ENCODE measurements around the gene OR2V2. TPM values are rescaled to one million over a fixed set of nuclear protein-coding genes. Genes with fewer than 3 reads are reported as not detected.
A peak's percentile ranks its signal among the peaks of the same experiment; 100 is the strongest.
"Not testable (repeated sequence)": the region's sequence is repeated elsewhere in the genome, so short reads cannot be mapped to it uniquely, and the experiment has no call there.

Gene OR2V2, protein sequence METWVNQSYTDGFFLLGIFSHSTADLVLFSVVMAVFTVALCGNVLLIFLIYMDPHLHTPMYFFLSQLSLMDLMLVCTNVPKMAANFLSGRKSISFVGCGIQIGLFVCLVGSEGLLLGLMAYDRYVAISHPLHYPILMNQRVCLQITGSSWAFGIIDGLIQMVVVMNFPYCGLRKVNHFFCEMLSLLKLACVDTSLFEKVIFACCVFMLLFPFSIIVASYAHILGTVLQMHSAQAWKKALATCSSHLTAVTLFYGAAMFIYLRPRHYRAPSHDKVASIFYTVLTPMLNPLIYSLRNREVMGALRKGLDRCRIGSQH
- not detected for total RNA-seq
- under 1 TPM in 1 of 2 donors, not detected in 1; 0.06 TPM for polyA plus RNA-seq (ENCODE audit: insufficient read length in 2 of 2)
- long read RNA-seq, donor 1, result 0 reads
- long read RNA-seq, donor 2, result 0 reads
- long read RNA-seq, donor 3, result 0 reads
- long read RNA-seq, donor 4, result 0 reads

DNA sequence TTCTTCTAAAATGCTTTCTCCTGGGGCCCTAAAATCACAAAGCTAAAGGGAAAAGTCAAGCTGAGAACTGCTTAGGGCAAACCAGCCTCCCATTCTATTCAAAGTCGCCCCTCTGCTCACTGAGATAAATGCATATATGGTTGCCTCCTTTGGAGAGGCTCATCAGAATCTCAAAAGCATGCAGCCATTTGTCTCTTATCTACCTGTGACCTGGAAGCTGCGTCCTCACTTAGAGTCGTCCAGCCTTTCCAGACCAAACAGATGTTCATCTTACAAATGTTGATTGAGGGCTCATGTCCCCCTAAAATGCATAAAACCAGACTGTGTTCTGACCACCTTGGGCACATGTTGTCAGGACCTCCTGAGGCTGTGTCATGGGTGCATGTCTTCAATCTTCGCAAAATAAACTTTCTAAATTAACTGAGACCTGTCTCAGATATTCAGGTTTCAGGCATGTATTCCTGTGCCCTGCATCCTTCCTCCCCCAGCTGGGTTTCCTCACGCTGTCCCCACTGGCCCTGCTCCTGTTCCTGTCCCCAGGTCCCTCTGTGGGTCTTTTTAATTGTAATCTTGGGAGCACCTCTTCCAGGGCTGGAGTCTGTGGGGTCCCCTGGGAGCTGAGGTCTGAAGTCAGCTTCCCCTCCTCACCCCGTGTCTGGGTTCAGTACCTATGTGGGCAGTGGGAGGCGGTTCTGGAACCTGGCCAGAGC is at the start of gene OR2V2:
Gene OR2V2 (plus strand): TSS at position 660 of the 710 bp plus-strand sequence. CDS start 7,357 bp downstream, outside the sequence.
- H3K36me3 ChIP-seq (ENCODE audit: control insufficient read depth, insufficient read depth, low read length); H3K27me3 ChIP-seq (ENCODE audit: control insufficient read depth, insufficient read depth, low read length); H3K9me3 ChIP-seq (ENCODE audit: control insufficient read depth, insufficient read depth, low read length); H3K27ac ChIP-seq (ENCODE audit: low read depth, low read length); H3K4me1 ChIP-seq (ENCODE audit: control insufficient read depth, insufficient read depth, low read length); DNase-seq (ENCODE audit: low read depth in 4 of 6, low spot score in 6 of 6); H3K4me3 ChIP-seq (ENCODE audit: low read depth, low read length): not testable (repeated sequence)
- 47% methylated on average over 4 of the region's 7 CpGs for WGBS (ENCODE audit: insufficient coverage)

DNA sequence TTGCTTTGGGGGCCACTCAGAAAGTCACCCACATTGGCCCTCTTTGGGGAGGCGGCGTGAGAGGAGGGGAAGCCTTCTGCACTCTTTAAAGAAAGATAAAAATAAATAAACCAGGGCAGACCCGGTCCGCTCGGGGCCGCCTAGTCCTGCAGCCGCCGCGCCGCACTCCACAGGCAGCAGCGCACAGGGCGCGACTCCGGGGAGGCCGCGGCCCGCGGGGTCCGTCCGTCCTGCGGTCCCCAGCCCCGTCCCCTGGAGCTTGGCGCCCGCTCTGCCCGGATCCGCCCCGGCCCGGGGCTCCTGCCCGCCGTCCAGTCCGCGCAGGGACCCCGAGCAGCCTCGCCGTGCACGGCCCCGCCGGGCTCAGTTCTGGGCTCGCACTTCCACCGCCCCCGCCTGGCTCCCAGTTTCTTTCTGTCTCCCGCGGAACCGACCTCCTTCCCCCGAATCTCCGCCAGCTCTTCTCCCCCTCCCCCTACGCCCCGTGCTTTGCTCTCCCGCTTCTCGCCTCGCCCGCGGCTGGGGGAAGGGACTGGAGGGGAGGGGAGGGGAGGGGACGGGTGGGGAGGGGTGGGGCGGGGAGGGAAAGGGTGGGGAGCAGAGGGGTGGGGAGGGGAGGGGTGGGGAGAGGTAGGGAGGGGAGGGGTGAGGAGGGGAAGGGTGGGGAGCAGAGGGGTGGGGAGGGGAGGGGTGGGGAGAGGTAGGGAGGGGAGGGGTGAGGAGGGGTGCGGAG is 49.5 kb upstream of the OR2V2 start:
- no CpG with 5 or more reads among the region's 56 CpGs for WGBS (ENCODE audit: insufficient coverage)
- not testable (repeated sequence) for H3K27ac ChIP-seq (ENCODE audit: low read depth, low read length); H3K9me3 ChIP-seq (ENCODE audit: control insufficient read depth, insufficient read depth, low read length); H3K36me3 ChIP-seq (ENCODE audit: control insufficient read depth, insufficient read depth, low read length); DNase-seq (ENCODE audit: low read depth in 4 of 6, low spot score in 6 of 6); H3K4me3 ChIP-seq (ENCODE audit: low read depth, low read length); H3K4me1 ChIP-seq (ENCODE audit: control insufficient read depth, insufficient read depth, low read length)
- peaks cover 19% of the 10 kb centered on the region for H3K27me3 ChIP-seq (ENCODE audit: control insufficient read depth, insufficient read depth, low read length)

DNA sequence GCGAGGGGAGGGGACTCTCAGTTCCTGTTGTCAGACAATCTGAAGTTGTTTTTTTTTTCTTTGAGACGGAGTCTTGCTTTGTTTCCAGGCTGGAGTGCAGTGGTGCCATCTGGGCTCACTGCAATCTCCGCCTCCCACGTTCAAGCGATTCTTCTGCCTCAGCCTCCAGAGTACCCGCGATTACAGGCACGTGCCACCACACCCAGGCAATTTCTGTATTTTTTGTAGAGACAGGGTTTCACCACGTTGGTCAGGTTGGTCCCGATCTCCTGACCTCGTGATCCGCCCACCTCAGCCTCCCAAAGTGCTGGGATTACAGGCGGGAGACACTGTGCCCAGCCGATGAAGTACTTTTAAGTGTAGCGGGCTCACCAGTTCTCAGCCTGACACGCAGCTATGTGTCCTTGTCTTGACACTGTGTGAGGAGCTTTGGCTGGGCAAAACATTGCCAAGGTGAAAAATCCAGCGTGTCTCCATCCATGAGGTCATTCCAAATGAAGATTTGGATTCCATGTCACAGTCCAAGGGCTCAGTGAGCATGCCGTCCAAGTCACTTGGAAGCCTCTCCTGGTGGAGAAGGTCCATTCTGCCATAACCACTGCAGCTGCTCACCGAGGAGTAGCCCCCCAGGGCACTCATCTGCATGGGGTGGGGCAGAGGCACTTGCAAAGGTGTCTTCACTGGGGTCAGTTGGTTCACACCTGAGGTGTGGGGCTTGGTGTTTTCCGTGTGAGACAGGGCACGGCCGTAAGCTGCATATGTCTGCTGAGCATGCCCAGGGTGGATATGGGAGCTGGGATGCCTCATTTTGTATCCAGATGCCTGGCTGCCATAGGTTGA is 48.4 kb upstream of the OR2V2 start:
- no peak overlapping the region for H3K27ac ChIP-seq (ENCODE audit: low read depth, low read length)
- no peaks in the 10 kb centered on the region for H3K9me3 ChIP-seq (ENCODE audit: control insufficient read depth, insufficient read depth, low read length)
- WGBS (ENCODE audit: insufficient coverage), result 31% methylated on average over 19 of the region's 22 CpGs
- H3K4me1 ChIP-seq (ENCODE audit: control insufficient read depth, insufficient read depth, low read length), result peaks cover 5% of the 10 kb centered on the region
- peaks cover 19% of the 10 kb centered on the region for H3K27me3 ChIP-seq (ENCODE audit: control insufficient read depth, insufficient read depth, low read length)
- DNase-seq (ENCODE audit: low read depth in 4 of 6, low spot score in 6 of 6), result no peak
- H3K36me3 ChIP-seq (ENCODE audit: control insufficient read depth, insufficient read depth, low read length), result no peaks in the 10 kb centered on the region
- H3K4me3 ChIP-seq (ENCODE audit: low read depth, low read length), result no peak overlapping the region

DNA sequence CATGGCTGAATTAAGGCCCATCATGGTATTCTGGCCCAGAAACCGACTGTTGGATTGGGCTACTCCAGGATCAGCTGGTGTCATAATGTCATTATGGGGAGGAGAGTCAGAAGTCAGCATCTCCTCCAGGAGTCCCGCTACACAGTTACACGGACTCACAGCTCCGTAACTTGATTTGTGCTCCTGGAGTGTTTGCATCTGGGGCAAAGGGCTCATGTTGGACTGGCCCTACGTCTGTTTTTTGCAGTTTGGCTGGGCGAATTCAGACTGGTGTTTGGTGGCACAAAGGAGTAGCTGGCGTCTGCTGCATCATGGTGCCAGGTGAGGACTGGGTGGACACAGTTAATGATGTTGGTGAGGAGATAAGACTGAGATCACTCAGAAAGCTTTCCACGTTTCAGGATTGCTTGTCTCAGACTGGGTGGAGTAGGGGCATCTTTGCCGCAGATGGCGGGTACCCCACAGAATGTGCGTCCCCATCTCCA is 47.7 kb upstream of the OR2V2 start:
- H3K27ac ChIP-seq (ENCODE audit: low read depth, low read length), result no peak overlapping the region
- H3K36me3 ChIP-seq (ENCODE audit: control insufficient read depth, insufficient read depth, low read length), result no peaks in the 10 kb centered on the region
- WGBS (ENCODE audit: insufficient coverage), result 64% methylated on average over 9 of the region's 11 CpGs
- H3K9me3 ChIP-seq (ENCODE audit: control insufficient read depth, insufficient read depth, low read length), result no peaks in the 10 kb centered on the region
- H3K4me3 ChIP-seq (ENCODE audit: low read depth, low read length), result no peak overlapping the region
- H3K27me3 ChIP-seq (ENCODE audit: control insufficient read depth, insufficient read depth, low read length), result peaks cover 25% of the 10 kb centered on the region
- peaks cover 5% of the 10 kb centered on the region for H3K4me1 ChIP-seq (ENCODE audit: control insufficient read depth, insufficient read depth, low read length)
- DNase-seq (ENCODE audit: low read depth in 4 of 6, low spot score in 6 of 6), result no peak

DNA sequence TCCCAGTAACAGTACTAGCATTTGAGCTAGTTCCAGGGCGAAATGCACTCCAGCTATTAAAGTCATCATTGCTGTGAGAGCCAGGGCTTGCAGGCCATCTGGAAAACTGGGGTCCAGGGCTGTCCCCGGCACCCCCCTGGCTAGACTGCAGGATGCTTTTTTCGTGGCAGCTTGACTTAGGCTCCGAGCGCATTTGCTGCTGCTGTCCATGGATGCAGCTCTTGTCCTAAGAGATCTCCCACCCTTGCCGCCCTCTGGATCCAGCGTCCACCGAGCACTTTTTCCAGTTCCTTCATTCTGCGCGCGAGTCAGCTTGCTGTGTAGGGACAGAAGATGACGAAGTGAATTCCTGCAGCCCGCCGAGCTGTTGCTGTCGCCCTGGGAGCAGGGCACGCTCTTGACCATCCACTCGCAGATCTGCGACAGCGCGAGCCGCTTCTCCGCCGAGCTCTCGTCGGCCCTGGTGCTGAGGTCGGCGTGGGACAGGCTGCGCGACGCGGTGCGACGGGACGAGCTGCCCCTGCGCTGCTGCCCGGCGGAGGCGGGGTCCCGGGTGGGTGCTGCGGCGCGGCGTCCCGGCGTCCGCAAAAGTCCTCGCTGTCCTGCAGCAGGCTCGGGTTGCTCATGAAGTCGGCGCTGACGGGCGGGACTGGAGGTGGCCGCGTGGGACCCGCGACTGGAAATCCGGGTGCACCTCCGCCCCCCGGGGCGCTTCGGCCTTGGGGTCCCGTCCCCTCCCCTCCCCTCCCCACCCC is 47.1 kb upstream of the OR2V2 start:
- Histone ChIP-seq H3K36me3 (ENCODE audit: control insufficient read depth, insufficient read depth, low read length) (no peaks in the 10 kb centered on the region), H3K9me3 (ENCODE audit: control insufficient read depth, insufficient read depth, low read length) (no peaks in the 10 kb centered on the region), H3K4me3 (ENCODE audit: low read depth, low read length) (no peak overlapping the region), H3K27ac (ENCODE audit: low read depth, low read length) (no peak overlapping the region), H3K4me1 (ENCODE audit: control insufficient read depth, insufficient read depth, low read length) (peaks cover 5% of the 10 kb centered on the region), H3K27me3 (ENCODE audit: control insufficient read depth, insufficient read depth, low read length) (peaks cover 29% of the 10 kb centered on the region)
- WGBS (ENCODE audit: insufficient coverage), result 3% methylated on average over 49 of the region's 62 CpGs
- peak in 1 of 6 donors; percentile 10 for DNase-seq (ENCODE audit: low read depth in 4 of 6, low spot score in 6 of 6)

DNA sequence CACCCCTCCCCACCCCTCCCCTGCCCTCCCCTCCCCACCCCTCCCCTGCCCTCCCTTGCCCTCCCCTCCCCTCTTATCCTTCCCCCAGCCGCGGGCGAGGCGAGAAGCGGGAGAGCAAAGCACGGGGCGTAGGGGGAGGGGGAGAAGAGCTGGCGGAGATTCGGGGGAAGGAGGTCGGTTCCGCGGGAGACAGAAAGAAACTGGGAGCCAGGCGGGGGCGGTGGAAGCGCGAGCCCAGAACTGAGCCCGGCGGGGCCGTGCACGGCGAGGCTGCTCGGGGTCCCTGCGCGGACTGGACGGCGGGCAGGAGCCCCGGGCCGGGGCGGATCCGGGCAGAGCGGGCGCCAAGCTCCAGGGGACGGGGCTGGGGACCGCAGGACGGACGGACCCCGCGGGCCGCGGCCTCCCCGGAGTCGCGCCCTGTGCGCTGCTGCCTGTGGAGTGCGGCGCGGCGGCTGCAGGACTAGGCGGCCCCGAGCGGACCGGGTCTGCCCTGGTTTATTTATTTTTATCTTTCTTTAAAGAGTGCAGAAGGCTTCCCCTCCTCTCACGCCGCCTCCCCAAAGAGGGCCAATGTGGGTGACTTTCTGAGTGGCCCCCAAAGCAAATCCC is 46.2 kb upstream of the OR2V2 start:
- H3K4me1 ChIP-seq (ENCODE audit: control insufficient read depth, insufficient read depth, low read length); H3K4me3 ChIP-seq (ENCODE audit: low read depth, low read length); DNase-seq (ENCODE audit: low read depth in 4 of 6, low spot score in 6 of 6); H3K9me3 ChIP-seq (ENCODE audit: control insufficient read depth, insufficient read depth, low read length); H3K27ac ChIP-seq (ENCODE audit: low read depth, low read length); H3K36me3 ChIP-seq (ENCODE audit: control insufficient read depth, insufficient read depth, low read length): not testable (repeated sequence)
- no CpG with 5 or more reads among the region's 54 CpGs for WGBS (ENCODE audit: insufficient coverage)
- peaks cover 36% of the 10 kb centered on the region for H3K27me3 ChIP-seq (ENCODE audit: control insufficient read depth, insufficient read depth, low read length)

DNA sequence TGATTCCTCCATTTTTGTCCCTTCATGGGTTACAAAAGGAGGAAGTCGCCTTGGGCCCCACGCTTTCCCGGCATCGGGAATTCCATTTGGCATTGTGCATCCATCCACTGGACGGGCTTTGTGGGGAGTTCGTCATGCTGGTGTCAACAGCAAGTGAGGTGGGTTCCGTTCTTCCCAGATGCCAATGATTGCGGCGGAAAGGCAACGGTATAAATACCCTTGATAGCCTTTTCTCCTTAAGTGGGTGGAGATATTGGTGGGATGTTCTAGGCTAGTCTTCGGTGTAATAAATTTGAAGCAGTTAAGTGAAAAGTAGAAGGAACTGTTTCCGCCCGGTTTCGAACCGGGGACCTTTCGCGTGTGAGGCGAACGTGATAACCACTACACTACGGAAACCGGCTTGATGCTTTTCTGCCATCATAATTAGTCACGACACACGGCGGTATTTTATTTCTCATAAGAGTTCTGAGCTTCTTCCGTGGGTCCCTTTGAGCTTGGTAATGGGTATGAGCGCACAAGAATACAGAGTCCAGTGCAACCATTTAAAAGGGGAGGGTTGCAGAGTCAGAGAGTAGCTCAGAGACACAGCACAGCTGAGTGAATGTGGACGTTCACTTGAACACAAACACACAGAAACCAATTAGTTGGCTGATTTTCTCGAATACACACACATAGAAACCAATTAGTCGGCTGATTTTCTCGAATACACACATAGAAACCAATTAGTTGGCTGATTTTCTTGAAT is 45.3 kb upstream of the OR2V2 start:
- not testable (repeated sequence) for H3K27ac ChIP-seq (ENCODE audit: low read depth, low read length); H3K4me3 ChIP-seq (ENCODE audit: low read depth, low read length); H3K36me3 ChIP-seq (ENCODE audit: control insufficient read depth, insufficient read depth, low read length); H3K9me3 ChIP-seq (ENCODE audit: control insufficient read depth, insufficient read depth, low read length); DNase-seq (ENCODE audit: low read depth in 4 of 6, low spot score in 6 of 6); H3K4me1 ChIP-seq (ENCODE audit: control insufficient read depth, insufficient read depth, low read length)
- no CpG with 5 or more reads among the region's 30 CpGs for WGBS (ENCODE audit: insufficient coverage)
- H3K27me3 ChIP-seq (ENCODE audit: control insufficient read depth, insufficient read depth, low read length), result peaks cover 41% of the 10 kb centered on the region

DNA sequence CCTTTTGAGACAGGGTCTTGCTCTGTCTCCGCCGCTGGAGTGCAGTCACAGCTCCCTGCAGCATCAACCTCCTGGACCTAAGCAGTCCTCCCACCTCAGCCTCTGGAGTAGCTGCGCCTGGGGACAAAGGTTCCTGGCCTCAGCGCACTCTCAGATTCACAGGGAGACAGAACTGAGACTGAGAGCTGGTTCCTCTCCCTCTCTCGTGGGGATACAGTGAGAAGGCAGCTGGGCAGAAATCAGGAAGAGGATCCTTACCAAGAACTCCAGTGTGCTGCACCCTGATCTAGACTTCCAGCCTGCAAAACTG is 43.2 kb upstream of the OR2V2 start:
- 12% methylated on average over 3 of the region's 5 CpGs for WGBS (ENCODE audit: insufficient coverage)
- H3K4me1 ChIP-seq (ENCODE audit: control insufficient read depth, insufficient read depth, low read length); H3K27ac ChIP-seq (ENCODE audit: low read depth, low read length); DNase-seq (ENCODE audit: low read depth in 4 of 6, low spot score in 6 of 6); H3K4me3 ChIP-seq (ENCODE audit: low read depth, low read length); H3K9me3 ChIP-seq (ENCODE audit: control insufficient read depth, insufficient read depth, low read length); H3K36me3 ChIP-seq (ENCODE audit: control insufficient read depth, insufficient read depth, low read length): not testable (repeated sequence)
- H3K27me3 ChIP-seq (ENCODE audit: control insufficient read depth, insufficient read depth, low read length), result peaks cover 52% of the 10 kb centered on the region
